GM12874 (cell line): ENCODE data around the gene SULT1A3.
"Not testable (repeated sequence)": the region's sequence is repeated elsewhere in the genome, so short reads cannot be mapped to it uniquely, and the experiment has no call there.

ENCODE experiments used
- TF ChIP-seq, protein P1 (sequence below): IDR thresholded peaks from 2 replicates; pipeline ENCODE4 v1.5.1; 2011; ENCODE audit warnings: low read depth, mild to moderate bottlenecking, control low read depth, low read length, moderate library complexity; ENCODE audit not compliant: insufficient read depth

SULT1A3 gene

DNA sequence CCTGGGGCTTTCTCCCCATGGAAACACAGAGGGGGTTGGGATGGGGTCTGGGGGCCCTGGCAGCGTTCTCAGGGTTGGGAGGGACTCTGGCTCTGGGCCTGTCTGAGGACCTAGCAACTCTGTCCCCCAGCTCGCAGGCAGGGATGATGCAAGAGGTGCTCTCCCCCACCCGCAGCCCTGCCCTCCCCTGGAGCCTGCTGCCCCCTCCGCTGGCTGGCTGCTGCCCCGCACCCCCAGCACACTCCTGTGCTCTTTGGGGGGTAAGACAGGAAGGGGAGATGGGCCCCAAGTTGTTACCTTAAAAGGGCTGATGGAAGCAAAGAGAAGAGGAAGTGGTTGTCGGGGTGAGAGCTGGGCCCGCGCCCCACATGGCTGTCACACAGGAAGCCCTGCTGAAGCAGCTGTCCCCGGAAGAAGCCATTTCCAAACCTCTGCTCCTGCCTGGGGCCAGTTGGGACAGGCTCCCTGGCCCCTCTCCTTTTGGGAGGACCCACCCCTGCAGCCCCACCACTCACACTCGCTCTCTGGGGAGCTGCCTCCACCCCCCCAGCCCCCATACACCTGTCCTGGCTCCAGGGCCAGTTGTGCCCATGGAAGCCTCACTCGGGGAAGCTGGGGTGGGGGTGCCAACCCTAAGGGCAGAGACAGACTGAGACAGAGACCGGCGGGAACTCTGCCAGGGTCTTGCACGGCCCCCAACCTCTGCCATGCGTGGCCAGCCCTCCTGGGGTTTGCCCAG is 13.2 kb upstream of the SULT1A3 start:
- TF ChIP-seq, protein P1, sequence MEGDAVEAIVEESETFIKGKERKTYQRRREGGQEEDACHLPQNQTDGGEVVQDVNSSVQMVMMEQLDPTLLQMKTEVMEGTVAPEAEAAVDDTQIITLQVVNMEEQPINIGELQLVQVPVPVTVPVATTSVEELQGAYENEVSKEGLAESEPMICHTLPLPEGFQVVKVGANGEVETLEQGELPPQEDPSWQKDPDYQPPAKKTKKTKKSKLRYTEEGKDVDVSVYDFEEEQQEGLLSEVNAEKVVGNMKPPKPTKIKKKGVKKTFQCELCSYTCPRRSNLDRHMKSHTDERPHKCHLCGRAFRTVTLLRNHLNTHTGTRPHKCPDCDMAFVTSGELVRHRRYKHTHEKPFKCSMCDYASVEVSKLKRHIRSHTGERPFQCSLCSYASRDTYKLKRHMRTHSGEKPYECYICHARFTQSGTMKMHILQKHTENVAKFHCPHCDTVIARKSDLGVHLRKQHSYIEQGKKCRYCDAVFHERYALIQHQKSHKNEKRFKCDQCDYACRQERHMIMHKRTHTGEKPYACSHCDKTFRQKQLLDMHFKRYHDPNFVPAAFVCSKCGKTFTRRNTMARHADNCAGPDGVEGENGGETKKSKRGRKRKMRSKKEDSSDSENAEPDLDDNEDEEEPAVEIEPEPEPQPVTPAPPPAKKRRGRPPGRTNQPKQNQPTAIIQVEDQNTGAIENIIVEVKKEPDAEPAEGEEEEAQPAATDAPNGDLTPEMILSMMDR = no peak

- TF ChIP-seq, protein P1 = no peak
Observed at GRCh38 chr16:30186444-30186781, 12.6 kb upstream of the SULT1A3 start.

DNA sequence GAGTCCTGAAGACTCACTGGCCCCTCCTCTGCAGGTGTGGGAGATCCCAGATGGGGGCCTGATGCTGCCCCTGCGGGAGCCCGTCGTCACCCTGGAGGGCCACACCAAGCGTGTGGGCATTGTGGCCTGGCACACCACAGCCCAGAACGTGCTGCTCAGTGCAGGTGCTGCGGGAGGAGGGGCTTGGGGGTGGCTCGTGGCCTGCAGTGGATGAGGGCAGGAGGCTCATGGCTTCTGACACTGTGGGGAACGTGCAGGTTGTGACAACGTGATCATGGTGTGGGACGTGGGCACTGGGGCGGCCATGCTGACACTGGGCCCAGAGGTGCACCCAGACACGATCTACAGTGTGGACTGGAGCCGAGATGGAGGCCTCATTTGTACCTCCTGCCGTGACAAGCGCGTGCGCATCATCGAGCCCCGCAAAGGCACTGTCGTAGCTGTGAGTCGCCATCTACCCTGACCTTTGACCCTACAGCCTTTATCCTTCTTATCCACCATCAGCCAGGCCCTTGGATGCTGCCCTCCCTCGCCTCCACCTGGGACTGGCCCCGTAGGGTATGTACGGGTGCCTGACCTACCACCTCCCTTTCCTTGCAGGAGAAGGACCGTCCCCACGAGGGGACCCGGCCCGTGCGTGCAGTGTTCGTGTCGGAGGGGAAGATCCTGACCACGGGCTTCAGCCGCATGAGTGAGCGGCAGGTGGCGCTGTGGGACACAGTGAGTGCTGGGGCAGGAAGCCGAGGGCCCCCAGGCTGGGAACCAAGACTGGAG is 12.1 kb upstream of the SULT1A3 start:
- TF ChIP-seq, protein P1 = peak; percentile 91

DNA sequence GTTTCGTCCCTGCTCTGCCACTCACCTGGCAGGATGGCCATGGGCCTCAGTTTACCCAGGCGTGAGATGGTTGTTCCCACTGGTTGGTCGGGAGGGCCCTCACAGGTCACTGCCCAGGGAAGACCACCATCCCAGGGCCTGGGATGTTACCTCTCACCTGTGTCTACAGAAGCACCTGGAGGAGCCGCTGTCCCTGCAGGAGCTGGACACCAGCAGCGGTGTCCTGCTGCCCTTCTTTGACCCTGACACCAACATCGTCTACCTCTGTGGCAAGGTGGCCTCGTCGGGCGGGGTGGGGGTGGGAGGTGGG is 11.5 kb upstream of the SULT1A3 start:
- TF ChIP-seq, protein P1 = no peak

GRCh38 chr16:30187971-30188561 is 11.0 kb upstream of the SULT1A3 start:
- TF ChIP-seq, protein P1 = no peak

GRCh38 chr16:30193615-30194014 is 5.4 kb upstream of the SULT1A3 start, which contains the start of the genes BOLA2B and SLX1A:
Gene BOLA2B (minus strand): TSS chr16:30193666. CDS start chr16:30193595, 71 bp downstream.
Gene SLX1A (plus strand): TSS chr16:30193875. CDS start chr16:30194085, 210 bp downstream.
- TF ChIP-seq, protein P1 = not testable (repeated sequence)

DNA sequence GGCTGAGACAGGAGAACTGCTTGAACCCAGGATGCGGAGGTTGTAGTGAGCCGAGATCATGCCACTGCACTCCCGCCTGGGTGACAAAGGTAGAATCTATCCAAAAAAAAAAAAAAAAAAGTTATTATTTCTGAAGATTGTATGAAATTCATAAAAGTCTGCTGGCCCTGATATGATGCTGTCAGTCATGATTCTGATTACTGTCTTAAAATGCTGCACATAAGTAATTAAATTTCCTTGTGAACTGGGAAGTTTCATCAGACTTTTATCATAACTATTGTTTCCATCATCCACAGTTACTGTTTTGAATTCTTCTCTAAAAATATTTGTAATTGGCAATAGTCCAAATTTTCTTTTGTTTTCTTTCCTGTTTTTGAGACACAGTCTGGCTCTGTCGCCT is 49.3 kb downstream of the SULT1A3 start, which contains the start of gene NPIPB13:
Gene NPIPB13, minus strand, starts transcription at position 101 of the 400 bp plus-strand sequence. CDS start 2,906 bp downstream, outside the sequence.
- TF ChIP-seq, protein P1 = not testable (repeated sequence)
